Activated naive CD4-positive, alpha-beta T cell treated with anti-CD3 and anti-CD28 coated beads, Interleukin-2, amount 50 U/mL, for 24 hours (primary cell): ENCODE measurements around the gene XK.
A peak's percentile ranks its signal among the peaks of the same experiment; 100 is the strongest.

Experiments used
- H3K27ac Mint-ChIP-seq: one replicate; pipeline ENCODE4 v1.8.0; 2021; ENCODE audit warnings: mild to moderate bottlenecking, mixed read lengths
- H3K27me3 Mint-ChIP-seq: one replicate; pipeline ENCODE4 v1.8.0; 2021; ENCODE audit warnings: mixed read lengths
- H3K36me3 Mint-ChIP-seq: one replicate; pipeline ENCODE4 v1.8.0; 2021; ENCODE audit warnings: mixed read lengths
- H3K4me1 Mint-ChIP-seq: one replicate; pipeline ENCODE4 v1.8.0; 2021; ENCODE audit warnings: mixed read lengths
- H3K4me3 Mint-ChIP-seq: one replicate; pipeline ENCODE4 v1.8.0; 2021; ENCODE audit warnings: mild to moderate bottlenecking, mixed read lengths
- H3K9me3 Mint-ChIP-seq: one replicate; pipeline ENCODE4 v1.8.0; 2021; ENCODE audit warnings: mixed read lengths

XK gene

DNA sequence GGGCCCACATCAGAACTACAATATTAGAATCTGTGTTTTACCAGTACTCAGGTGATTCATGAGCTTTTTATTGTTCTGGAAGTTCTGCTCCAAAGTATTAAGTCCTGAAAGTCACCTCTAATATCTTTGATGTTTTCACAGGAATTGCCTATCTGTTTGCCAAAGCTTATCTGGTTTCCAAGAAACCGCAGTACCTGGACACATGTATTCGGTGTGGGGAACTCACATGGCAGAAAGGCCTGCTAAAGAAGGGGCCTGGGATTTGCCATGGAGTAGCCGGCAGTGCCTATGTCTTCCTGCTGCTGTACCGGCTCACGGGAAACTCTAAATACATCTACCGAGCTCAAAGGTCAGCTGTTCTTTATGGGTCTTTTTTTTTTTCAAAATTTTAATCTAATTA, 18.4 kb upstream of the XK start:
- Mint-ChIP-seq H3K9me3 (no peaks in the 10 kb centered on the region), H3K4me3 (no peak overlapping the region), H3K27ac (no peak overlapping the region), H3K36me3 (no peaks in the 10 kb centered on the region), H3K4me1 (no peaks in the 10 kb centered on the region), H3K27me3 (no peaks in the 10 kb centered on the region)

DNA sequence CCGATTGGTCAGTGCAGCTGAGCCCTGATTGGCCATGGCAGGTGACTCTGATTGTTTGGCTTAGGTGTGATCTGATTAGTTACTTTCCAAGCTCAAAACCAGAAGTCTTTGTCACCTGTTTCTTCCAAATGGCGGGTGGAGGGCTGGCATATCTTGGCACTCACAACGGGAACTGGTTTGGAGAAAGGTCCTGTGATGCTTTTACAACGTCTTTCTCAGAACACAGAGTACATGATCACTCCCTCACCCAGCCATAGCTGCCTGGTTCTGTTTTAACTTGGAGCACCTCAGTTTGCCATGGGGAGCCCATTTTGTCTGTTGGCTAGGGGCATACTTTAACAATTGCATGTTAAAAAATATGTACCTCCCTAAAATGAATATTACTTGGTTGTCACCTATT, 13.0 kb upstream of the XK start:
- Mint-ChIP-seq H3K36me3 (no peaks in the 10 kb centered on the region), H3K4me3 (no peak overlapping the region), H3K27ac (no peak overlapping the region), H3K4me1 (no peaks in the 10 kb centered on the region), H3K9me3 (no peaks in the 10 kb centered on the region), H3K27me3 (no peaks in the 10 kb centered on the region)

DNA sequence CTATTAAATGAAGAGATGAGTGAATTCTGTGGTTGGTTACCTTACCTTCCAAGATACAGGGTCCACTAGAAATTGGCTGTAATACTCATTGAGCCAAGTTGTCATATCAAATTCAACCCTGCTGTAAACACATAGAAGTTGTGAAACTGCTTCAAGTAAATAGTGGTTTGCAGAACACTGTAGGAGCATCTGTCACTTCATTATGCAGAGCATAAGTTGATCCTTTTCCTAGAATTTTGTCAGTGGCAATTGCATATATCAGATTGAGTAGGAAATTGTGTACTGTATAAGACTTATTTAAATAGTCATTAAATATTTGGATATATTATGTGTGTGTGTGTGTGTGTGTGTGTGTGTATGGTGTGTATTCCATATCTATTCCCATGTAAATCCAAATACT, 8.8 kb upstream of the XK start:
- Mint-ChIP-seq H3K36me3 (no peaks in the 10 kb centered on the region), H3K4me1 (no peaks in the 10 kb centered on the region), H3K4me3 (no peak overlapping the region), H3K27ac (no peak overlapping the region), H3K9me3 (no peaks in the 10 kb centered on the region), H3K27me3 (no peaks in the 10 kb centered on the region)

DNA sequence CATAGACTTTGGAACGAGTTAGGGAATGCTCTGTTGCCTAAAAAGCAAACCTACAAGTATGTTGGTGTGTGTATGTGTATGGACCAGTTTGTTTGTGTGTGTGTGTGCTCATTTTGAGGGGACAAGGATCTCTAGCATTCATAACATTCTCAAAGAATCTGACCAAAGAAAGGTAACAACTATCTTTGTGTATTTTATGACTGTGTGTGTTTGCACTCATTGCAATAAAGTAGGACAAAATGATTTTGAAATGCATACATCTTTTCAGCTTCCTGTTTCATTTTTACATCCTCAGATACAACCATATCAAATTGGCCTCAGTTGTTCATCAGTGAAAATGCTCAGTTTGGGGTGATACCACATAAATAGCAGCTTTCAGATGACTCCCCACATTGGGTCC, 8.3 kb upstream of the XK start:
- no peak overlapping the region for H3K4me3 Mint-ChIP-seq
- H3K9me3 Mint-ChIP-seq = no peaks in the 10 kb centered on the region
- no peaks in the 10 kb centered on the region for H3K36me3 Mint-ChIP-seq
- no peaks in the 10 kb centered on the region for H3K4me1 Mint-ChIP-seq
- H3K27me3 Mint-ChIP-seq = no peaks in the 10 kb centered on the region
- no peak overlapping the region for H3K27ac Mint-ChIP-seq

DNA sequence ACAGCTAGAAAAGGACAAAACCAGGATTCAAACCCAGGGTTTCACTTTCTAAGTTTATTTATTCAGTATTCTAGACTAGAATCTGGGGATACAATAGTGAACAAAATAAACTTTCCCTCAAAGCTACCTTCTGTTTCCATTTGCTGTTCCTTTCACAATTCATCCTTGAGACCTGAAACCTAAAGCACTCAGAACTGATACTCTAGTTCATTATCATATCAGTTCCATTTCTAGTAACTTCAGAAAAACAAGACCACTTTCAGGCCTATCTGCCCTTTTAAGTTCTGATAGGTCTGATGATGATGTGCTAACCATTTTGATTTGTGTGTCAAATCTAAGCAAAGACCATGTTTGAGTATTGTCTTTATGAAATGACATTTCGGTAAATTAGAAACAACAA, 7.8 kb upstream of the XK start:
- Mint-ChIP-seq H3K4me3 (no peak overlapping the region), H3K36me3 (no peaks in the 10 kb centered on the region), H3K27ac (no peak overlapping the region), H3K4me1 (no peaks in the 10 kb centered on the region), H3K9me3 (no peaks in the 10 kb centered on the region), H3K27me3 (peaks cover 2% of the 10 kb centered on the region)

DNA sequence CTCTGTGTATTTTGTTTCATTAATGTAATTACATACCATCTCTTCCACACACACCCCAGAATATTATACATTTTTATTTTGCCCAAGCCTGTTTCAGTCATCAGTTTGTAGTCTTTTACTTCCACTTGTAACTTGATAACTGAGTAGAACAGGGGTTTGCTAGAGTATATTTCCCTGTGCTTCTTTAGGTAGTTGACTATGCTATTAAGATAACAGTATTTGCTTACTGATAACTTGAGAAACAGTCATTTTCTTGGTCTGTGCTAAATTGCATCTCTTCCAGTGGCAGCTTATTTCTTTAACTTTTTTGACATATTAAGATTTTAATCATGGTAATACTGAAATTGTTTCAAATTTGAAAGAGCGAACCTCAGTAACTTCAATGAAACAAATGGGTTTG, 7.0 kb upstream of the XK start:
- peaks cover 2% of the 10 kb centered on the region for H3K27me3 Mint-ChIP-seq
- H3K9me3 Mint-ChIP-seq = no peaks in the 10 kb centered on the region
- H3K36me3 Mint-ChIP-seq = no peaks in the 10 kb centered on the region
- H3K4me1 Mint-ChIP-seq = no peaks in the 10 kb centered on the region
- H3K4me3 Mint-ChIP-seq = no peak overlapping the region
- no peak overlapping the region for H3K27ac Mint-ChIP-seq

DNA sequence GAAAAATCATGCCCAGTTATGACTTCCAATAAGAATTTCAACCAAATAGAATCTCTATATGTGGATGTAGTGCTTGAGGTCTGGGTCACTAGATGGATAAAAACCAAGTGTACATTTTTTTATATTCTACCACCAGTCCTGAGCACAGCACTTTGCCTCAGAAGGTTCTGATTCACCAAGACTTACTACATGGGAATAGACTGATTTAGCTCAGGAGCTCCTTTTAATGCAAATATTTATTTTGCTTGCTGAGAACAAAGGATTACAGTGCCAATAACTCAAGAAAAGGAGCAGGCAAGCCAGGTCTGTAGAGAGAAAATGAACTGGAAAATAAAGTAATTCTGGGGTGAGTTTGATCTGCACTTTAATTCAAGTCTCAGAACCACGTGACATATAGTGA, 6.4 kb upstream of the XK start:
- Mint-ChIP-seq H3K9me3 (no peaks in the 10 kb centered on the region), H3K27me3 (peaks cover 2% of the 10 kb centered on the region)

DNA sequence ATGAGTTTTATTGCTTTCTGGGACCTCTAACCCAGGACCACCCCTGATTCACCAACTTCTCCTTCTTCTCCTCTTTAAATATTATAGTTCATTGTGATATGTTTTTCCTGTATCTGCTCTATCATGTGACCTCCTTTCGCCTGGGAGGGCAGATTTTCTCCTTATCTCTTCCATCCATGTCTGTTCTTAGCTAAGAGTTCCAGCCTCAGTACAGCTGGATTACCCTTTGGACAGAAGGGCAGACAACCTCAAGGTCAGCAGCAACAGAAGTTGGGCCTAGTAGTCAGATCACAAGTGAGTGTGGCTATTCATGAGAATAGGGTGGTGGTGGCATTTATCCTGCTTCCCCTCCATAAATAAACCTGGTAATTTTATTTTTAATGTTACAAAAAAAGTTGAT, 5.7 kb upstream of the XK start:
- H3K36me3 Mint-ChIP-seq = no peaks in the 10 kb centered on the region

More for the DNA sequence above, 6.4 kb upstream of the XK start:
- H3K27ac Mint-ChIP-seq = no peak overlapping the region
- no peak overlapping the region for H3K4me3 Mint-ChIP-seq
- no peaks in the 10 kb centered on the region for H3K4me1 Mint-ChIP-seq
- H3K36me3 Mint-ChIP-seq = no peaks in the 10 kb centered on the region

DNA sequence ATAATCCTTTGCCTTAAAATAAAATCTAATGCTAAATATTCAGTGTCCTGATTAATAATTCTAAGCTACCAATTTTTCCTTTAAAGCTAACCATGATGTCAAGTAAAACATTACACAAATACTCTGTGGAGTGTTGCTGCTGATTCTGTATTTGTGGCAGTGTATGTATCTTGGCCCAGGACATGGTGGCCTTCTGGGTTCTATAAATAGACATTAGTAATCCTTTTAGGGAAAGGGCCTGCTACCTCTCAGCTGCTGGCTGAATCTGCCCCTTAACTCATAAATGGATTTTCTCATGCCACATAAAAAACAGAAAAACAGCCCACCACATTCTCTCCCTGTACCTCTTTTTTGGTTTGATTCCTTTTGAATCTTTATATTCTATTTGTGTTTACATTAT, 1.2 kb upstream of the XK start:
- peaks cover 7% of the 10 kb centered on the region for H3K4me1 Mint-ChIP-seq
- H3K27ac Mint-ChIP-seq = no peak overlapping the region
- no peak overlapping the region for H3K4me3 Mint-ChIP-seq
- H3K36me3 Mint-ChIP-seq = no peaks in the 10 kb centered on the region
- H3K27me3 Mint-ChIP-seq = peaks cover 6% of the 10 kb centered on the region
- no peaks in the 10 kb centered on the region for H3K9me3 Mint-ChIP-seq

More for the DNA sequence above, 5.7 kb upstream of the XK start:
- H3K9me3 Mint-ChIP-seq = no peaks in the 10 kb centered on the region
- H3K4me1 Mint-ChIP-seq = no peaks in the 10 kb centered on the region
- H3K4me3 Mint-ChIP-seq = no peak overlapping the region
- no peak overlapping the region for H3K27ac Mint-ChIP-seq
- peaks cover 3% of the 10 kb centered on the region for H3K27me3 Mint-ChIP-seq

DNA sequence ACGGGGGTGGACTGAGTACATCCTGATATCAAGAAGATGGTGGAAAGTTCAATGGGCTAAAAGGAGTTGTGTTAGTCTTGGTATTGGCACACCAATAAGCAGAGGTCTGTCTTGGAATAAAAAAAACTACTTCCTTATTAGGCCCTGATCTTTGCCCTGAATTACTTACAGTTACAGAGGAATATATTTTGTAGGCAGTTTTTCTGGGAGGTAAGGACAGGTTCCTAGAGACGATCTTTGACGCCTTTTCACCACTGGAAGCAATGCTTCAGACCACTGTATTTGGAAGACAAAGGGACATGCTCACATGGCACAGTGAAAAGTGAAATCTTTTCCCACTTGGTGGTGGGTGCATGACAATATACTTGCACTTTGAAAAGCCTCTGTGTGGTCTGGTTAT, 618 bp upstream of the XK start:
- H3K4me1 Mint-ChIP-seq = peaks cover 7% of the 10 kb centered on the region
- peaks cover 6% of the 10 kb centered on the region for H3K27me3 Mint-ChIP-seq
- H3K27ac Mint-ChIP-seq = no peak overlapping the region
- no peaks in the 10 kb centered on the region for H3K36me3 Mint-ChIP-seq
- peak overlapping the region; percentile 33 for H3K4me3 Mint-ChIP-seq
- H3K9me3 Mint-ChIP-seq = no peaks in the 10 kb centered on the region

DNA sequence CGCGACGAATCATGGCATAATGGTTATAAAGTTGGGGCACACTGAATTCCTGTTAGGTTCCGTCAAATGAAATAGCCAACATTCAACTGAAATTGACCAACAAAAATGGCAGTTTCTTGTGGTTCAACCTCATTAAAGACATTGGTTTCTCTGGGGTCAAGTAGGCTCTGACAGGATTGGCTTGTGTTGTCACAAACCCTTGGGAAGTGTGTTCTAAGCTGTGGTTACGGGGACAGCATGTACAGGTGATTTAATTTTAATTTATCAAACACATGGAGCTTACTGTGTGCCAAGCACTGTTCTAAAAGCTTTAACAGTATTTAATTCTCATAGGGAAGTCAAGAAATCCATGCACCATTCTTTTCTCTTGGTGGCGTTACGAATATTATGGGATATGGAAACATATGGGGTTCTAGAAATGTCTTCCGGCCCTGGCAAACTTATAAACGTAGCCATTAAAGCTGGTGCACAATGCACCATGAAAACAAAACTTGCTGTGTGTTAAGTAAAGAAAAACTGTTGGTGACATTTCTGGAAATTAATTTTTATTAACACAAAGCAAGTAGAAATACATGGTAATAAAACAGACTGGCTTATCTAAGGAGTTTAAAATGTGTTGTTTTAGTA, 891 bp downstream of the XK start:
- no peaks in the 10 kb centered on the region for H3K9me3 Mint-ChIP-seq
- peaks cover 7% of the 10 kb centered on the region for H3K4me1 Mint-ChIP-seq
- H3K4me3 Mint-ChIP-seq = peak overlapping the region; percentile 63
- no peak overlapping the region for H3K27ac Mint-ChIP-seq
- no peaks in the 10 kb centered on the region for H3K36me3 Mint-ChIP-seq
- H3K27me3 Mint-ChIP-seq = peaks cover 6% of the 10 kb centered on the region

DNA sequence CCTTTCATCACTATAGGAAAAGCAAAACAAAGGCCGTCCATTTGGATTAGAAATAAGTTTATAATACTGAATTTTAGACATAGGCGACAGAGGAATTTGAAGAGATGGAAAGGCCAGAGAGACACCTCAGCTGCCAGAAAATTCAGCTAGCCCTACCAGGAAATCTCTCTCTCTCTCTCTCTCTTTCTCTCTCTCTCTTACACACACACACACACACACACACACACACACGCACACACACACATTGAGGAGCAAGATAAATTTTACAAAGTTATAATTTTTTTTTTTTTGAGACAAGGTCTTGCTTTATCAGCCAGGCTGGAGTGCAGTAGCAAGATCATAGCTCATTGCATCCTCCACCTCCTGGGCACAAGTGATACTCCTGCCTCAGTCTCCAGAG, 1.4 kb downstream of the XK start:
- no peaks in the 10 kb centered on the region for H3K36me3 Mint-ChIP-seq
- H3K9me3 Mint-ChIP-seq = no peaks in the 10 kb centered on the region
- no peak overlapping the region for H3K4me3 Mint-ChIP-seq
- H3K27me3 Mint-ChIP-seq = peaks cover 6% of the 10 kb centered on the region
- peaks cover 7% of the 10 kb centered on the region for H3K4me1 Mint-ChIP-seq
- no peak overlapping the region for H3K27ac Mint-ChIP-seq

DNA sequence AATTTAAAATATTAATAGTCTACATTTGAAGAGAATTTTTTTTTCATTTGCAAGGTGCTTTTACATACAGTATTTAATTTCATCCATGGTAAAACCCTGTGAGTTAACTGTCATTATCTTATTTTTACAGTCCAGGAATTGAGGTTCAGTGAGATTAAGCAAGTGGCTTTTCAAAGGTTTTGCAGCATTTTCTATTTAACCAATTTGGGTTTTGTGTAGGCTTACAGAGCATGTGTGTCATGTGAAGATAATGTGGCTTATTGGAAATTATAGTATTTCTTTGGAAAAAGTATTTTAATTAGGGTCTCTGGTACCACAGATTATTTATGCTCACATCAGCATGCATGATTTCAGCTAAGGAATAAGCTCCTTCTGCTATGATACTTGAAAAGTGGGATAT, 4.5 kb downstream of the XK start:
- Mint-ChIP-seq H3K36me3 (no peaks in the 10 kb centered on the region), H3K4me3 (no peak overlapping the region), H3K4me1 (peaks cover 7% of the 10 kb centered on the region), H3K9me3 (no peaks in the 10 kb centered on the region), H3K27ac (no peak overlapping the region), H3K27me3 (peaks cover 2% of the 10 kb centered on the region)

DNA sequence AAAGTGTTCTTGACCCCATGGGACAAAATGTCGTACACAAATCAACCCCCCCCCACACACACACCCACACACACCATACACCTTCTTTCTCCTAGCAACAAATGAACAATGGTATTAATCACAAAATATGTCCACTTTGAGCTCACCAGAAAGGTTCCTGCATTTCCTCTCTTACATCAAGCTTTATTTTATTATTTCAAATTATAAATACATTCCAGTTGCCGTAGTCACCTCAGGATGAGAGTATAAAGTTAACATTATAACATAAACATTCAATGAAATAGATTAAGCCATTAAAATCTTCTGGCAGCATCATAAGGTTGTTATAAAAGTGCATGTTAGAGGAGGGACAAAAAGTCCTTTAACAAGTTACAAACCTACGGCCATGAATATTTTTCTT, 7.3 kb downstream of the XK start:
- H3K4me3 Mint-ChIP-seq = no peak overlapping the region
- no peaks in the 10 kb centered on the region for H3K4me1 Mint-ChIP-seq
- no peaks in the 10 kb centered on the region for H3K9me3 Mint-ChIP-seq
- H3K36me3 Mint-ChIP-seq = no peaks in the 10 kb centered on the region
- H3K27ac Mint-ChIP-seq = no peak overlapping the region
- no peaks in the 10 kb centered on the region for H3K27me3 Mint-ChIP-seq

DNA sequence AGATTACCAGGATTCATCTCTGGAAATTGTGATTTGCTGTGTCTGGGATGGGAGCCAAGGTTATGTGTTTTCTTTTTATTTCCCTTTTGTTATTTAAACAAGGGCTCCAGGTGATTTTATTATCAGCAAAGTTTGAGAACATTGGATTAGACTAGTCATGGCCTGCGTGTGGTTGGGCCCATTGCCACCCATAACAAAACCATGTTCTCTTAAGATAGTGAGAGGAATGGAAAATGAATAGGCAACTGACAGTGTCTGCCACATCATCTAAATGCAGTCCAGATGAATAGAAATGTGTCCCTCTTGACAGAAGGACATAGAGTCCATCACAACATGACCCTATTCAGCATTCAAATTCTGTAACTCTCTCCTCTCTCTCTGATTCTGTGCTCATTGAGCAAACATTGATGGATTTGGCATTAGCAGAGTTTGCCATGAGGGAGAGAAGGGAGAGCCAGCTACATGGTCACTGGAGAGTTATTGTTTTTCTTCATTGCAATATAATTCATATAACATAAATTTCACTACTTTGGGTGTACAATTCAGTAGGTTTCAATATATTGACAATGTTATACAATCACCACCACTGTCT, 11.7 kb downstream of the XK start:
- Mint-ChIP-seq H3K27me3 (no peaks in the 10 kb centered on the region), H3K36me3 (no peaks in the 10 kb centered on the region), H3K9me3 (no peaks in the 10 kb centered on the region), H3K4me3 (no peak overlapping the region), H3K4me1 (no peaks in the 10 kb centered on the region), H3K27ac (no peak overlapping the region)

DNA sequence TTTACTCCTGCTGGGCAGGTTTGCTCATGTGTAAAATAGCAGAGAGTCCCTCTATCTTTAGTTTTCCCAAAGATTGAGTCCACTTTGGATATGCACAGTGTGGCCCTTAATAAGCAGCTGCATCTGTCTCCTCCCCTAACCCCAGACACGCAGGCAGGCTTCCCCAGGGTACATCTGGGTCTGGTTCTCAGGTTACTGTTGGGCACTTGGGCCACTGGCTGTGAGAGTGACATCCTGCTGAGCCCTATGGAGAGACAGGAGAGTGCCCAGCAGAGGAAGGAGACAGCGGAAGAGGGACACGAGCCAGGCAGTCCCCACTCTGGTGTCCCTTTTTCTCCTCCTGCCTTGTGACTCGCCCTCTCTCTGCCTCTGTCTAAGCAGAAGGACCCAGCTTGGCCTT, 16.0 kb downstream of the XK start:
- no peak overlapping the region for H3K4me3 Mint-ChIP-seq
- no peaks in the 10 kb centered on the region for H3K4me1 Mint-ChIP-seq
- H3K27me3 Mint-ChIP-seq = no peaks in the 10 kb centered on the region
- H3K27ac Mint-ChIP-seq = no peak overlapping the region
- H3K9me3 Mint-ChIP-seq = no peaks in the 10 kb centered on the region
- no peaks in the 10 kb centered on the region for H3K36me3 Mint-ChIP-seq

DNA sequence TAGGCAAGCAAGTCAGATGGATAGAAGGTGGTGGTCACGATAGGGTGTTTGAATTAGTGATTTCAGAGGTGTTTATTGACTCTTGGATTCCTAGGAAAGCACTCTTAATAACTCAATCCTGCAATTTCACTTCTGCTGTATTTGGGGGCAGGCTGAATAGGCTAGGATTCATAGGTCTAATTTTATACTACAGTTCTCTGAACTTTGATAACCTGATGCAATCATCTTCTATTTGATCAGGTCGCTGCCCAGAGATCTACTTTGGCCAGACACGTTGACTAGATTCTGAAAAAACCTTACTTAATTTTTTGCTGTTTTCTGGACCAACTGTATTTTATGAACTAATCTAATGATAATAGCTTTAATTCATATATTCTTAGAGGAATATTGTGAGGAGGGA, 26.4 kb downstream of the XK start:
- Mint-ChIP-seq H3K27ac (no peak overlapping the region), H3K27me3 (no peaks in the 10 kb centered on the region), H3K9me3 (no peaks in the 10 kb centered on the region), H3K36me3 (no peaks in the 10 kb centered on the region), H3K4me1 (no peaks in the 10 kb centered on the region), H3K4me3 (no peak overlapping the region)
